ENCODE data around the gene ITPR2.

- TF ChIP-seq CTCF (IDR thresholded peaks at IDR 0.05): no peak
- no peak for TF ChIP-seq POLR2A (IDR thresholded peaks at IDR 0.05)
- TF ChIP-seq EP300 (IDR thresholded peaks at IDR 0.05): no peak
Observed at GRCh38 chr12:26798023-26798422, 35.0 kb downstream of the ITPR2 start.

Measured in tibial nerve (tissue), 4 donors.